Measurements from ENCODE around the gene IFI27L2. TPM values are rescaled to one million over a fixed set of nuclear protein-coding genes. Genes with fewer than 3 reads are reported as not detected.

The IFI27L2 gene
- total and polyA plus RNA-seq, 12 donors = 51.3 to 499 (median 120) TPM

GRCh38 chr14:94142247-94142646 is 12.8 kb upstream of the IFI27L2 start:
- no peaks in the 10 kb centered on the region for H3K4me1 ChIP-seq (replicated peaks in 1 of 2)
- H3K36me3 ChIP-seq (replicated peaks in 1 of 2) = no peaks in the 10 kb centered on the region
- intact Hi-C loops (cut with DNase I) = no loop called here
- H3K4me3 ChIP-seq = no peak overlapping the region
- WGBS, 4 donors = 68 to 82% (median 75%) methylated on average over 3 of the region's 3 CpGs
- no peaks in the 10 kb centered on the region for H3K27me3 ChIP-seq
- no peaks in the 10 kb centered on the region for H3K9me3 ChIP-seq (replicated peaks in 1 of 3)
- DNase-seq = no peak
- TF ChIP-seq, protein P1, sequence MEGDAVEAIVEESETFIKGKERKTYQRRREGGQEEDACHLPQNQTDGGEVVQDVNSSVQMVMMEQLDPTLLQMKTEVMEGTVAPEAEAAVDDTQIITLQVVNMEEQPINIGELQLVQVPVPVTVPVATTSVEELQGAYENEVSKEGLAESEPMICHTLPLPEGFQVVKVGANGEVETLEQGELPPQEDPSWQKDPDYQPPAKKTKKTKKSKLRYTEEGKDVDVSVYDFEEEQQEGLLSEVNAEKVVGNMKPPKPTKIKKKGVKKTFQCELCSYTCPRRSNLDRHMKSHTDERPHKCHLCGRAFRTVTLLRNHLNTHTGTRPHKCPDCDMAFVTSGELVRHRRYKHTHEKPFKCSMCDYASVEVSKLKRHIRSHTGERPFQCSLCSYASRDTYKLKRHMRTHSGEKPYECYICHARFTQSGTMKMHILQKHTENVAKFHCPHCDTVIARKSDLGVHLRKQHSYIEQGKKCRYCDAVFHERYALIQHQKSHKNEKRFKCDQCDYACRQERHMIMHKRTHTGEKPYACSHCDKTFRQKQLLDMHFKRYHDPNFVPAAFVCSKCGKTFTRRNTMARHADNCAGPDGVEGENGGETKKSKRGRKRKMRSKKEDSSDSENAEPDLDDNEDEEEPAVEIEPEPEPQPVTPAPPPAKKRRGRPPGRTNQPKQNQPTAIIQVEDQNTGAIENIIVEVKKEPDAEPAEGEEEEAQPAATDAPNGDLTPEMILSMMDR (IDR thresholded peaks at IDR 0.05) = no peak
- no peak for TF ChIP-seq POLR2A (IDR thresholded peaks at IDR 0.05)
- H3K27ac ChIP-seq = no peak overlapping the region

- Histone ChIP-seq H3K9me3 (replicated peaks in 1 of 3) (no peaks in the 10 kb centered on the region), H3K36me3 (replicated peaks in 1 of 2) (no peaks in the 10 kb centered on the region), H3K27ac (no peak overlapping the region), H3K4me3 (no peak overlapping the region), H3K4me1 (replicated peaks in 1 of 2) (no peaks in the 10 kb centered on the region), H3K27me3 (no peaks in the 10 kb centered on the region)
- 77 to 87% (median 81%) methylated on average over 5 of the region's 5 CpGs for WGBS, 4 donors
- TF ChIP-seq, protein P1 (IDR thresholded peaks at IDR 0.05) = no peak
- TF ChIP-seq POLR2A (IDR thresholded peaks at IDR 0.05) = no peak
- DNase-seq = no peak
- intact Hi-C loops (cut with DNase I) = loop anchor here in 1 of 2 donors (5.0 kb wide), 1 partner anchor 102 kb away; no protein-coding TSS in a partner anchor
These were observed 10.0 kb upstream of the IFI27L2 start for GRCh38 chr14:94139421-94139820.

- TF ChIP-seq, protein P1 (IDR thresholded peaks at IDR 0.05) = no peak
- no peak for TF ChIP-seq POLR2A (IDR thresholded peaks at IDR 0.05)
- H3K36me3 ChIP-seq (replicated peaks in 1 of 2) = no peaks in the 10 kb centered on the region
- WGBS, 4 donors = 56 to 70% (median 68%) methylated on average over 5 of the region's 5 CpGs
- no peak for DNase-seq
- intact Hi-C loops (cut with DNase I) = loop anchor here in 1 of 2 donors (5.0 kb wide), 1 partner anchor 102 kb away; no protein-coding TSS in a partner anchor
- H3K27ac ChIP-seq = no peak overlapping the region
- no peaks in the 10 kb centered on the region for H3K4me1 ChIP-seq (replicated peaks in 1 of 2)
- H3K4me3 ChIP-seq = no peak overlapping the region
- H3K9me3 ChIP-seq (replicated peaks in 1 of 3) = no peaks in the 10 kb centered on the region
- H3K27me3 ChIP-seq = no peaks in the 10 kb centered on the region
These were observed 9.6 kb upstream of the IFI27L2 start for GRCh38 chr14:94139006-94139405.

- H3K36me3 ChIP-seq (replicated peaks in 1 of 2) = no peaks in the 10 kb centered on the region
- no peaks in the 10 kb centered on the region for H3K4me1 ChIP-seq (replicated peaks in 1 of 2)
- H3K9me3 ChIP-seq (replicated peaks in 1 of 3) = no peaks in the 10 kb centered on the region
- H3K27me3 ChIP-seq = no peaks in the 10 kb centered on the region
- intact Hi-C loops (cut with DNase I) = loop anchor here in 1 of 2 donors (5.0 kb wide), 1 partner anchor 101 kb away; no protein-coding TSS in a partner anchor
- H3K4me3 ChIP-seq = no peak overlapping the region
- 75 to 88% (median 80%) methylated on average over 9 of the region's 9 CpGs for WGBS, 4 donors
- TF ChIP-seq, protein P1 (IDR thresholded peaks at IDR 0.05) = no peak
- no peak for TF ChIP-seq POLR2A (IDR thresholded peaks at IDR 0.05)
- H3K27ac ChIP-seq = no peak overlapping the region
- DNase-seq = no peak
These were observed 8.8 kb upstream of the IFI27L2 start for GRCh38 chr14:94138251-94138650.

Measured in adrenal gland (tissue), 12 donors.